Bronchial epithelial cell (primary cell): ENCODE data around the gene EIPR1. TPM values are rescaled to one million over a fixed set of nuclear protein-coding genes. Genes with fewer than 3 reads are reported as not detected.

Source experiments
- DNase-seq: peaks from one replicate; pipeline ENCODE4 v3.0.0-alpha.2; 2010; ENCODE audit warnings: low read depth
- FAIRE-seq: peaks from 2 replicates; lab custom pipeline; 2011; peaks lifted over from hg19 to GRCh38; lab: Jason Lieb, UNC
- H3K27me3 ChIP-seq: 2 replicates; pipeline ENCODE4 v1.5.1; 2011; ENCODE audit warnings: low read length; ENCODE audit not compliant: control insufficient read depth, insufficient read depth
- H3K36me3 ChIP-seq: 2 replicates; pipeline ENCODE4 v1.5.1; 2011; ENCODE audit warnings: low read length; ENCODE audit not compliant: control insufficient read depth, insufficient read depth
- H3K4me3 ChIP-seq: 2 replicates; pipeline ENCODE4 v1.5.1; 2011; ENCODE audit warnings: mild to moderate bottlenecking, low read depth, low read length, control low read depth
- total RNA-seq: library from RNA; depleted of rRNA; stranded (reverse); fragments of >200 nt; gene quantifications from 2 replicates; pipeline ENCODE4 v1.2.1, GENCODE V29; 2014
- TF ChIP-seq, protein P1 (sequence below): IDR thresholded peaks from 2 replicates; pipeline ENCODE4 v1.5.1; 2011; ENCODE audit warnings: mild to moderate bottlenecking, moderate library complexity, low read length, control low read depth, inconsistent platforms; ENCODE audit not compliant: insufficient read depth, severe bottlenecking

The EIPR1 gene
- total RNA-seq, 1 donor from 2014 or later, result 44.5 TPM

DNA sequence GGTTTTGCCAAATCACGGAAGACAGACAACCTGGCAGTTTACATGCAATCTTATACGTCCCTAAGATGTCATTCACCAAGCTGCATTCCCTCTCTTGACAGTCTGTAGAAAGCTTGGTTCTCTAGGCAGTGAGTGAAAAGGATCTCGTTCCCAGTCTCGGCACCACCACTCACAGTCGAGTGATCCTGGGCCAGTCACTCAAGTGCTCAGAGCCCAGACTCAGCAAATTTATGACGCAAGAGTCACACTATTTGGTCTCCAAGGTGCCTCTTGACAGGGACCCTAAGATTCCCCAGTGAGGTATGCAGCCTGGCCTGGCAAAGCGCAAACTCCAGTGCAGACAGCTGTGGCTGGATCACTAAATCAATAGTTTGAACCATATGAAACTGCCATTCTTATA, 77.9 kb downstream of the EIPR1 start:
- FAIRE-seq (no peak), DNase-seq (no peak)
- TF ChIP-seq, protein P1, sequence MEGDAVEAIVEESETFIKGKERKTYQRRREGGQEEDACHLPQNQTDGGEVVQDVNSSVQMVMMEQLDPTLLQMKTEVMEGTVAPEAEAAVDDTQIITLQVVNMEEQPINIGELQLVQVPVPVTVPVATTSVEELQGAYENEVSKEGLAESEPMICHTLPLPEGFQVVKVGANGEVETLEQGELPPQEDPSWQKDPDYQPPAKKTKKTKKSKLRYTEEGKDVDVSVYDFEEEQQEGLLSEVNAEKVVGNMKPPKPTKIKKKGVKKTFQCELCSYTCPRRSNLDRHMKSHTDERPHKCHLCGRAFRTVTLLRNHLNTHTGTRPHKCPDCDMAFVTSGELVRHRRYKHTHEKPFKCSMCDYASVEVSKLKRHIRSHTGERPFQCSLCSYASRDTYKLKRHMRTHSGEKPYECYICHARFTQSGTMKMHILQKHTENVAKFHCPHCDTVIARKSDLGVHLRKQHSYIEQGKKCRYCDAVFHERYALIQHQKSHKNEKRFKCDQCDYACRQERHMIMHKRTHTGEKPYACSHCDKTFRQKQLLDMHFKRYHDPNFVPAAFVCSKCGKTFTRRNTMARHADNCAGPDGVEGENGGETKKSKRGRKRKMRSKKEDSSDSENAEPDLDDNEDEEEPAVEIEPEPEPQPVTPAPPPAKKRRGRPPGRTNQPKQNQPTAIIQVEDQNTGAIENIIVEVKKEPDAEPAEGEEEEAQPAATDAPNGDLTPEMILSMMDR, result no peak
- Histone ChIP-seq H3K27me3 (no peaks in the 10 kb centered on the region), H3K36me3 (peaks cover 3% of the 10 kb centered on the region), H3K4me3 (no peak overlapping the region)

DNA sequence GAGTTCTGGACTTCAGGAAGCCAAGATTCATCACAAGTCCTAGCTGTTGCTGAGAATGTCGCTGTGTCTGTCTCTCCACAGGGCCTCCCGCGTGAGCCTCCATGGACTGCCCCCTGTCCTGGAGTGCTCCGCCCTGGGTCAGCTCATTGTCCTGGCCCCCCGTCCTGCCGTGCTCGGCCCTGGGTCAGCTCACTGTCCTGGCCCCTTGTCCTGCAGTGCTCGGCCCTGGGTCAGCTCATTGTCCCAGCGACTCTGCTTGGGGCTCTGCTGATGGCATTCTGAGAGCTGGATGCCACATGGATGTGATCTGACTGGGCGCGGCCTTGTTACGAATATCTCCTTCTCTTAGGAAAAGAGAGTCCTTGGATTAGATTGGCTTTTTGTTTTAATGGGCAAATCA, 78.5 kb downstream of the EIPR1 start:
- Histone ChIP-seq H3K4me3 (no peak overlapping the region), H3K36me3 (peaks cover 3% of the 10 kb centered on the region), H3K27me3 (no peaks in the 10 kb centered on the region)
- no peak for FAIRE-seq
- no peak for DNase-seq
- TF ChIP-seq, protein P1, result no peak

DNA sequence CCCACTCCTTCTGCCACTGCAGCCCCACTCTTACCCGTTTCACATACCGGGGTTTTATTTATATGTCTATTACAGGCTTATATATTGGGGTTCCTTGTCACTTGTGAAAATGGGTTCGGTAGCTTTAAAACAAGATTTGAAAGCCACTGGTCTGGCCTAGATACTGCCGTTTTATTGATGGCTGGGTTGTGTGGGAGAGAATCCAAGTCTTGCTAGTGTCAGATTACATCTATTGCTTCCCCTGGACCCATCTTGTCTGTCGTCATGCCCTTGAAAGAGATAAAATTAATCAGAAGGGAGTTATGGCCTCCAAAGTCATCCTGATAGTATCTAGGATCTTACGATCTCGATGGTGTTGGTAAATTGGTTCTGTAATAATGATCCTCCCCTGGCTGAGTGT, 79.4 kb downstream of the EIPR1 start:
- TF ChIP-seq, protein P1, result no peak
- H3K36me3 ChIP-seq, result peaks cover 3% of the 10 kb centered on the region
- FAIRE-seq, result no peak
- no peak overlapping the region for H3K4me3 ChIP-seq
- no peak for DNase-seq
- no peaks in the 10 kb centered on the region for H3K27me3 ChIP-seq

DNA sequence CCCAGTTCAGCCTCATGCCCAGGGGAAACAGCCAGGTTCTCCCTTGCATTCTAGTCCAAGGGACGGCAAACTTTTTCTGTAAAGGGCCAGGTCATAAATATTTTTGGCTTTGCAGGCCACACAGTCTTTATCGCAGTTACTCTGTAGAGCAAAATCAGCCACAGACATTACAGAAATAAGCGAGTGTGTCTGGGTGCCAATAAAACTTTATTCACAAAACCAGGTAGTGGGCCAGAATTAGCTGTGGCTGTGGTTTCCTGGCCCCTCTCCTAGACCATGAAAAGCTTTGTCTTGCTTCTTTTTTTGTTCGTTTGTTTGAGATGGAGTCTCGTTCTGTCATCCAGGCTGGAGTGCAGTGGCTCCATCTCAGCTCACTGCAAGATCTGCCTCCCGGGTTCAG, 80.1 kb downstream of the EIPR1 start:
- FAIRE-seq (no peak), DNase-seq (no peak)
- no peak overlapping the region for H3K4me3 ChIP-seq

DNA sequence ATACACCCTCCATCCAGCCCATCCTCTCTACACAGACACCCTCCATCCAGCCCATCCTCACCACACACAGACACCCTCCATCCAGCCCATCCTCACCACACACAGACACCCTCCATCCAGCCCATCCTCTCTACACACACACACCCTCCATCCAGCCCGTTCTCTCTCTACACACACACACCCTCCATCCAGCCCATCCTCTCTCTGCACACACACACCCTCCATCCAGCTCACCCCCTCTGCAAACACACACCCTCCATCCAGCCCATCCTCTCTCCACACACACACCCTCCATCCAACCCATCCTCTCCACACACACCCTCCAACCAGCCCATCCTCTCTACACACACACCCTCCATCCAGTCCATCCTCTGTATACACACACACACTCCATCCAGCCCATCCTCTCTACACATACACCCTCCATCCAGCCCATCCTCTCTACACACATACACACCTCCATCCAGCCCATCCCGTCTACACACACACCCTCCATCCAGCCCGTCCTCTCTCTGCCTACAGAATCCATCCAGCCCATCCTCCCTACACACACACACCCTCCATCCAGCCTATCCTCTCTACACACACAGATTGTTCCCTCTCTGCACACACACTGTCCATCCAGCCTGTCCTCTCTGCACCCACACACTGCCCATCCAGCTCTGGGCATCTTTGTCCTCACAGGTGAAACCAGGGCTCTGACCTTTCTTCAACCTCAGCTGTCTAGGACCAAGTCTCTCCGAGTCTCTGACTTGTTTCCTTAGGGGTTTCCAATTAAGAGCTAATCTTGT, 81.2 kb downstream of the EIPR1 start:
- H3K36me3 ChIP-seq, result no peaks in the 10 kb centered on the region
- H3K27me3 ChIP-seq, result no peaks in the 10 kb centered on the region
- H3K4me3 ChIP-seq, result no peak overlapping the region
- peak; percentile 60 for FAIRE-seq
- TF ChIP-seq, protein P1, result no peak
- no peak for DNase-seq

More for the DNA sequence above, 80.1 kb downstream of the EIPR1 start:
- peaks cover 3% of the 10 kb centered on the region for H3K36me3 ChIP-seq
- H3K27me3 ChIP-seq, result no peaks in the 10 kb centered on the region
- TF ChIP-seq, protein P1, result no peak
